HepG2 (cell line): Measurements from ENCODE around the gene PDIA5. TPM values are rescaled to one million over a fixed set of nuclear protein-coding genes. Genes with fewer than 3 reads are reported as not detected.
A peak's percentile ranks its signal among the peaks of the same experiment; 100 is the strongest.

Source experiments
- ATAC-seq: fragments of 200-7000 bp; cut with Tn5 transposase; 3 replicates; pipeline ENCODE4 v1.9.1; 2020; ENCODE audit warnings: mild to moderate bottlenecking, moderate library complexity
- BruUV-seq: library from RNA; stranded (reverse); fragments of 400-500 nt; replicated peaks from 2 replicates; lab custom pipeline; 2021; lab: Mats Ljungman, UMichigan
- CTCF ChIA-PET: fragments of 300-600 bp; formaldehyde crosslinking; extraction: SDS; loops from one replicate; lab custom pipeline; 2021; ENCODE audit warnings: low total read pairs, inconsistent platforms, low intra/inter-chr PET ratio; lab: Yijun Ruan, JAX
- POLR2A ChIA-PET: fragments of 350-600 bp; sonication (Branson Sonifier 250); formaldehyde crosslinking; loops from one replicate; lab custom pipeline; 2020; ENCODE audit warnings: antibody characterized with exemption, inconsistent platforms; lab: Yijun Ruan, JAX
- DNase-seq: peaks from one replicate; pipeline ENCODE4 v3.0.0-alpha.2; 2015; ENCODE audit warnings: low spot score
- FAIRE-seq: peaks from 3 replicates; lab custom pipeline; 2011; peaks lifted over from hg19 to GRCh38; lab: Jason Lieb, UNC
- H2AFZ ChIP-seq: one replicate; pipeline ENCODE4 v1.6.1; 2011; ENCODE audit warnings: low read length, inconsistent platforms
- H3K27ac ChIP-seq: fragments of 300-600 bp; 3 replicates; pipeline ENCODE4 v1.8.0; 2011; ENCODE audit warnings: mixed run types, mild to moderate bottlenecking, mixed read lengths, low read length, inconsistent platforms; ENCODE audit not compliant: insufficient read depth; ENCODE audit errors: extremely low read length
- H3K27me3 ChIP-seq, 2 experiments: fragments of 200-600 bp in 1 of 2; 2 replicates in 1 of 2; 3 replicates in 1 of 2; pipeline versions ENCODE4 v1.6.0 to v1.8.0; 2011; ENCODE audit warnings: low read length in 2 of 2, mild to moderate bottlenecking in 2 of 2, moderate library complexity in 2 of 2, inconsistent platforms in 1 of 2; ENCODE audit not compliant: insufficient read depth in 2 of 2, control insufficient read depth in 1 of 2
- H3K36me3 ChIP-seq, 2 experiments: fragments of 200-600 bp in 1 of 2; replicated peaks in 1 of 2; 2 replicates in 1 of 2; 3 replicates in 1 of 2; pipeline versions ENCODE4 v1.5.1 to v1.8.0; 2011; ENCODE audit warnings: low read length in 2 of 2, inconsistent platforms in 1 of 2; ENCODE audit not compliant: insufficient read depth in 2 of 2, control insufficient read depth in 1 of 2
- H3K4me1 ChIP-seq: 2 replicates; pipeline ENCODE4 v1.5.1; 2012; ENCODE audit warnings: low read length, inconsistent platforms; ENCODE audit not compliant: insufficient read depth
- H3K4me2 ChIP-seq: 2 replicates; pipeline ENCODE4 v1.6.0; 2011; ENCODE audit warnings: low read depth, low read length, inconsistent platforms
- H3K4me3 ChIP-seq, 3 experiments: fragments of 200-600 bp in 1 of 3; sonication (generic), shearing (Covaris generic) in 1 of 3; replicated peaks in 1 of 3; 2 replicates each; pipeline ENCODE4 v1.5.1; 2011 to 2016; ENCODE audit warnings: low read length in 3 of 3, inconsistent platforms in 2 of 3, low read depth in 2 of 3, mild to moderate bottlenecking in 2 of 3, control low read depth in 1 of 3, mixed read lengths in 1 of 3; ENCODE audit not compliant: insufficient read depth in 1 of 3
- H3K79me2 ChIP-seq: one replicate; pipeline ENCODE4 v1.6.1; 2011; ENCODE audit warnings: low read length, inconsistent platforms; ENCODE audit not compliant: insufficient read depth
- H3K9ac ChIP-seq: 2 replicates; pipeline ENCODE4 v1.6.0; 2011; ENCODE audit warnings: mild to moderate bottlenecking, low read depth, low read length, inconsistent platforms; ENCODE audit not compliant: insufficient read depth
- H3K9me3 ChIP-seq: 2 replicates; pipeline ENCODE4 v1.5.1; 2012; ENCODE audit warnings: mild to moderate bottlenecking, low read length
- H4K20me1 ChIP-seq: 2 replicates; pipeline ENCODE4 v1.6.0; 2011; ENCODE audit warnings: inconsistent platforms, mild to moderate bottlenecking, low read length, moderate library complexity; ENCODE audit not compliant: insufficient read depth
- AHDC1 ChIP-seq: sonication (generic); formaldehyde crosslinking; IDR thresholded peaks from 2 replicates; pipeline ENCODE4 v1.5.1; 2020; ENCODE audit warnings: mild to moderate bottlenecking, missing genetic modification reagents, borderline replicate concordance
- ELF4 ChIP-seq: sonication (generic); formaldehyde crosslinking; IDR thresholded peaks from 2 replicates; pipeline ENCODE4 v1.5.0; 2020; ENCODE audit warnings: missing genetic modification reagents, mild to moderate bottlenecking, moderate library complexity, borderline replicate concordance
- JARID2 ChIP-seq: sonication (generic); formaldehyde crosslinking; IDR thresholded peaks from 2 replicates; pipeline ENCODE4 v1.8.1; 2023; ENCODE audit warnings: missing genetic modification reagents, inconsistent platforms; ENCODE audit not compliant: insufficient replicate concordance
- KAT2B ChIP-seq: fragments of 150-350 bp; IDR thresholded peaks from 2 replicates; pipeline ENCODE4 v1.6.1; 2014; ENCODE audit warnings: low read depth, low read length, borderline replicate concordance
- REPIN1 ChIP-seq: sonication (generic); formaldehyde crosslinking; IDR thresholded peaks from 2 replicates; pipeline ENCODE4 v1.8.0; 2022; ENCODE audit warnings: missing genetic modification reagents, low read depth, mild to moderate bottlenecking, borderline replicate concordance
- SIN3A ChIP-seq: IDR thresholded peaks from 2 replicates; pipeline ENCODE4 v1.6.1; 2011; ENCODE audit warnings: low read depth, mild to moderate bottlenecking, control low read depth, low read length, borderline replicate concordance
- TOE1 ChIP-seq: sonication (generic); formaldehyde crosslinking; IDR thresholded peaks from 2 replicates; pipeline ENCODE4 v1.4.0; 2020; ENCODE audit warnings: mild to moderate bottlenecking, missing genetic modification reagents
- ZBTB38 ChIP-seq: sonication (generic); formaldehyde crosslinking; IDR thresholded peaks from 2 replicates; pipeline ENCODE4 v1.5.1; 2020; ENCODE audit warnings: mild to moderate bottlenecking, missing genetic modification reagents
- ZNF274 ChIP-seq: sonication (generic); formaldehyde crosslinking; IDR thresholded peaks from 2 replicates; pipeline ENCODE4 v1.5.1; 2020; ENCODE audit warnings: mild to moderate bottlenecking, missing genetic modification reagents
- ZNF652 ChIP-seq: IDR thresholded peaks from 2 replicates; pipeline ENCODE4 v1.6.1; 2016; ENCODE audit warnings: low read depth, borderline replicate concordance
- ZNF772 ChIP-seq: sonication (generic); formaldehyde crosslinking; IDR thresholded peaks from 2 replicates; pipeline ENCODE4 v1.5.0; 2020; ENCODE audit warnings: mild to moderate bottlenecking, missing genetic modification reagents
- WGBS: methylation state at CpG from one replicate; pipeline ENCODE4 v1.1.6; 2017; ENCODE audit warnings: low lambda C conversion rate; 5-methylcytosine and 5-hydroxymethylcytosine counted together
- in situ Hi-C: cut with HindIII; loops from 2 replicates; pipeline ENCODE4 v1.10.0; 2017; ENCODE audit warnings: low pct_unique_long_range_greater_than_20kb; ENCODE audit not compliant: extremely low pct_ligation_motif_present
- intact Hi-C: fragments of 100-400 bp; cut with micrococcal nuclease; formaldehyde crosslinking; loops from one replicate; pipeline ENCODE4 v1.10.0; 2022; ENCODE audit not compliant: unreplicated experiment
- polyA plus RNA-seq, 8 experiments: library from polyadenylated mRNA; depleted of rRNA in 3 of 8; stranded (reverse) in 7 of 8; unstranded in 1 of 8; fragments of >200 nt; fragmentation: Illumina TruSeq in 4 of 8; extraction: Trizol in 4 of 8; gene quantifications; 2 replicates each; pipeline versions ENCODE4 v1.2.1 to v1.2.3, GENCODE V29; 2011 to 2016; ENCODE audit warnings: low read depth in 4 of 8, missing spikeins in 1 of 8, mixed read lengths in 1 of 8; ENCODE audit not compliant: insufficient read depth in 1 of 8
- total RNA-seq, 5 experiments: library from RNA; depleted of rRNA; stranded (reverse); fragments of >200 nt; fragmentation: Illumina TruSeq; extraction: Trizol; gene quantifications; 2 replicates each; pipeline ENCODE4 v1.2.3, GENCODE V29; 2016; ENCODE audit warnings: low read depth in 1 of 5
- TF ChIP-seq, protein P1 (sequence below): sonication (generic); formaldehyde crosslinking; IDR thresholded peaks from 2 replicates; pipeline ENCODE4 v1.4.0; 2020; ENCODE audit warnings: mild to moderate bottlenecking, low read depth, missing genetic modification reagents

Gene PDIA5
- total and polyA plus RNA-seq, 2 of the 13 experiments (the other 11 are each of a cell fraction or from before 2014, with no cell fraction given) = 51.3 to 74.3 TPM

DNA sequence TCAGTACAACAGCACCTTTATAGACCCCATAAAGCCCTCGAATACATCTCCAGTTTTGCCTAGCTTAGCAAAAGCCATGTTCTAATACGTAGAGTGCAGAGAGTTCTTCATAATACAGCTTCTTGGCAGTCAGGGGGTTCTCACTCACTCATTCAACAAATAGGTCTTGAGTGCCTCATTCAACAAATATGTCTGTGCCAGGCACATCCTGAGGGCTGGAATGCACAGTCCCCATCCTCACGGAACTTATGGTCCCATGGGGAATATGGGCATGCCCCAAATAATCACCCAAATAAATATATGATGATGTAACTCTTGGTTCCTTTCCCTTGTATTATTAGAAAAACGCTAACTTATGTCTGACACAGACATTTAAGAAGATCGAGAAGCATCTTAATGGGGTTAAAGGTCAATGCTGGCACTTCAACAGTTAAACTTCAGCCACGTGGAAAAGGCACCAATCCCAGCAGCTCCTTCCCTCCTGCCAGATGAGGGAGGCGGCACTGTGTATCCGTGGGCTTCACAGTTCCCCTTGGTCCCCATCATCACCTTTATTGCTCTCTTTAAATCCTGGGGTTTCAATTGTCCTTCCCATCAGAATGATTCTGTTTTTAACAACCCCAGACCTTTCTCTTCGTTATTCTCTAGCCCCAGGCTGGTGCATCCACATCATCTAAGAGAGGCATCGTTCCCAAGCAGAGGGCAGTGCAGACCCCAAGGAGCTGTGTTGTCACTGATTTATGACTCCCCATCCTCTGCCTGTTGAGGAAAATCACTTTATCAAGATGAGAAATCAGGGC lies 20.4 kb upstream of the PDIA5 start:
- H3K9me3 ChIP-seq = no peaks in the 10 kb centered on the region
- BruUV-seq = no TSS peak
- FAIRE-seq (no peak), ATAC-seq (no peak), DNase-seq (no peak)
- H3K4me2 ChIP-seq = no peak overlapping the region
- H3K4me3 ChIP-seq = no peak overlapping the region
- POLR2A ChIA-PET = no interaction called here
- no peak overlapping the region for H3K9ac ChIP-seq
- no peaks in the 10 kb centered on the region for H3K79me2 ChIP-seq
- peaks cover 20% of the 10 kb centered on the region for H3K4me1 ChIP-seq
- peaks cover 0 to 25% of the 10 kb centered on the region in 2 experiments; a peak in 2 of 5 replicates for H3K27me3 ChIP-seq
- H4K20me1 ChIP-seq = no peaks in the 10 kb centered on the region
- CTCF ChIA-PET = no interaction called here
- H2AFZ ChIP-seq = no peak overlapping the region
- no peak overlapping the region for H3K27ac ChIP-seq
- TF ChIP-seq ZNF274 (CRISPR knock-in tag) (no peak), REPIN1 (CRISPR knock-in tag) (no peak), JARID2 (no peak), ZNF652 (CRISPR knock-in tag) (peak; percentile 36; the same call in 1 of the 2 replicates)
- in situ Hi-C loops = loop anchor here (25.0 kb wide), 1 partner anchor 284 kb away; no protein-coding TSS in a partner anchor
- H3K36me3 ChIP-seq = no peaks in the 10 kb centered on the region
- intact Hi-C loops = no loop called here
- WGBS = 17% methylated on average over 10 of the region's 10 CpGs

- no TSS peak for BruUV-seq
- no peak for ATAC-seq
- POLR2A ChIA-PET = no interaction called here
- WGBS = 29% methylated on average over 3 of the region's 3 CpGs
- Histone ChIP-seq H3K4me1 (peaks cover 20% of the 10 kb centered on the region), H3K4me3 (no peak overlapping the region), H3K79me2 (no peaks in the 10 kb centered on the region), H3K4me2 (no peak overlapping the region), H3K36me3 (no peaks in the 10 kb centered on the region), H3K9me3 (no peaks in the 10 kb centered on the region), H3K27ac (no peak overlapping the region), H3K9ac (no peak overlapping the region), H4K20me1 (no peaks in the 10 kb centered on the region), H3K27me3 (peaks cover 0 to 20% of the 10 kb centered on the region in 2 experiments; a peak in 2 of 5 replicates), H2AFZ (no peak overlapping the region)
- no peak for FAIRE-seq
- in situ Hi-C loops (loop anchor here (25.0 kb wide), 1 partner anchor 285 kb away; no protein-coding TSS in a partner anchor), intact Hi-C loops (no loop called here)
- CTCF ChIA-PET = no interaction called here
- DNase-seq = no peak
- TF ChIP-seq ZNF772 = no peak
- no peak for TF ChIP-seq SIN3A
- TF ChIP-seq ELF4 = no peak
- no peak for TF ChIP-seq TOE1
- TF ChIP-seq ZBTB38 (CRISPR knock-in tag) = no peak
- no peak for TF ChIP-seq AHDC1 (CRISPR knock-in tag)
- TF ChIP-seq, protein P1, sequence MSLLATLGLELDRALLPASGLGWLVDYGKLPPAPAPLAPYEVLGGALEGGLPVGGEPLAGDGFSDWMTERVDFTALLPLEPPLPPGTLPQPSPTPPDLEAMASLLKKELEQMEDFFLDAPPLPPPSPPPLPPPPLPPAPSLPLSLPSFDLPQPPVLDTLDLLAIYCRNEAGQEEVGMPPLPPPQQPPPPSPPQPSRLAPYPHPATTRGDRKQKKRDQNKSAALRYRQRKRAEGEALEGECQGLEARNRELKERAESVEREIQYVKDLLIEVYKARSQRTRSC (CRISPR knock-in tag) = no peak
- TF ChIP-seq KAT2B = no peak
These were observed 19.8 kb upstream of the PDIA5 start for GRCh38 chr3:123047062-123047319.
